Measurements from ENCODE around the gene VWA7.
"Not testable (repeated sequence)": the region's sequence is repeated elsewhere in the genome, so short reads cannot be mapped to it uniquely, and the experiment has no call there.

Gene VWA7

DNA sequence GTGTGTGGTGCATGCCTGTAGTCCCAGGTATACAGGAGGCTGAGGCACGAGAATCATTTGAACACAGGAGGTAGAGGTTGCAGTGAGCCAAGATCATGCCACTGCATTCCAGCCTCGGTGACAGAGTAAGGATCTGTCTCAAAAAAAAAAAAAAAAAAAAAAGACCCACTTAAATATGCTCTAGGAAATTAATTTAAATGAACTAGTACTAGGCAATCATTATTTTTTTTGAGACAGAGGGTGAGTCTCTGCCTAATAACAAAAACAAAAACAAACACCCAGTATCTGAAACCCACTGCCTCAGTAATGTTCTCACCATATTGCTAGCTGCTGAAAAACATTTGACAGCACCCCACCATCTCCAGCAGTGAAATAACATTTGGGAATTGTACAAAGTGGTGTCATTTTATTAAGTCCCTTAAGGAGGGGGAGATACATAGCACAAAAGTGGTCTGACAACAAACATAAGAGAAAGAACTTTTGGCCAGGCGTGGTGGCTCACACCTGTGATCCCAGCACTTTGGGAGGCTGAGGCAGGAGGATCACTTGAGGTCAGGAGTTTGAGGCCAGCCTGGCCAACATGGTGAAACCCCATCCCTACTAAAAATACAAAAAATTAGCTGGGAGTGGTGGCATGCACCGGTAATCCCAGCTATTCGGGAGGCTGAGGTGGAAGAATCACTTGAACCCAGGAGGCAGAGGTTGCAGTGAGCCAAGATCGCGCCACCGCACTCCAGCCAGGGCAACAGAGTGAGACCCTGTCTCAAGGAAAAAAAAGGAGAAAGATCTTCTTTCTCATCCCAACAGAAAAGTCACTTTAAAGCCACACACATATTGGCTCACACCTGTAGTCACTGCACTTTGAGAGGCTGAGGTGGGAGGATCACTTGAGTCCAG lies 24.2 kb upstream of the VWA7 start:
- DNase-seq = not testable (repeated sequence)

DNA sequence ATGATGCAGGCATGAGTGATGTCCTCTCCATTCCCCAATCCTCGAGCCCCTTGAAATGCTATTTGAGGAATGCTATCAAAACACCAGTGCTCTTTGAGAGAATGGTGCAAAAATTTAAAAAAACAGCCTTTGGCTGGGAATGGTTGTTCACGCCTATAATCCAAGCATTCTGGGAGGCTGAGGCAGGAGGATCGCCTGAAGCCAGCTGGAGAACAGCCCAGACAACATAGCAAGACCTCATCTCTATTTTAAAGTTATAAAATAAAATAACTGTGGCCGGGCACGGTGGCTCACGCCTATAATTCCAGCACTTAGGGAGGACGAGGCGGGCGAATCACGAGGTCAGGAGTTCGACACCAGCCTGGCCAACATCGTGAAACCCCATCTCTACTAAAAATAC lies 22.7 kb upstream of the VWA7 start:
- DNase-seq = no peak

DNA sequence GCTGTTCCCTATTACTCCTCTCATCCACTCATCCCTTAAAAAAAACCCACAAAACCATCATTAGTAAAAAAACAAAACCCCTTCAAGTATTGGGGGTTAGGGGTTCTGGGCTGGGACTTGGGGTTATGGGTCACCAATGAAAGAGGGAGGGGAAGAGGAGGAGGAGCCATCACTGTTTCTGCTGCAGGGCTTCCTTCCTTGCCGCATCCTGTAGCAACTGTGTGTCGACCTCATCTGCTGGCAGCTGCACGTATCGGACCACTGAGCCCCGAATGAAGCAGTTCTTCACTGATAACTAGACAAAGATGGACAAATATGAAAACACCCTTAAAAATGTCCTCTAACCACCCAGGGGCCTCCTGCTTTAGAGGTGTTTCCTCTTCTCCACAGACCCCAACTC lies 20.5 kb upstream of the VWA7 start:
- DNase-seq = no peak

DNA sequence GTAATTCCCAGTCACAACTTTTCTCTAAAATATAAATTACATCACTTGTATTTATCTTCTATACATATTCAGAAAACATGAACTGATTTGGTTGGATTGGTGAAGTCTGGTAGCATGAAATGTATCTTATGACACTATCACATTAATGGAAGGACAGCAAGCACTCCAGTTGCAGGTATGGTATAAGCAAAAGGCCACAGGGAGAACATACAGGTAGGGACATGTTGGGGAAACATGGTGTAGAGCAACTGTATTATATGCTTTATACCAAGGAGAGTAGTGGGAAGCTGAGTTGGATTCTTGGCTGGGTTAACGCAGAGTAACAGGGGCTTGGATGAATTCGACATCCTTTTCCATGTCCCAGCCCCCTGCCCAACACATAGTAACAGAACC lies 19.9 kb upstream of the VWA7 start:
- no peak for DNase-seq

DNA sequence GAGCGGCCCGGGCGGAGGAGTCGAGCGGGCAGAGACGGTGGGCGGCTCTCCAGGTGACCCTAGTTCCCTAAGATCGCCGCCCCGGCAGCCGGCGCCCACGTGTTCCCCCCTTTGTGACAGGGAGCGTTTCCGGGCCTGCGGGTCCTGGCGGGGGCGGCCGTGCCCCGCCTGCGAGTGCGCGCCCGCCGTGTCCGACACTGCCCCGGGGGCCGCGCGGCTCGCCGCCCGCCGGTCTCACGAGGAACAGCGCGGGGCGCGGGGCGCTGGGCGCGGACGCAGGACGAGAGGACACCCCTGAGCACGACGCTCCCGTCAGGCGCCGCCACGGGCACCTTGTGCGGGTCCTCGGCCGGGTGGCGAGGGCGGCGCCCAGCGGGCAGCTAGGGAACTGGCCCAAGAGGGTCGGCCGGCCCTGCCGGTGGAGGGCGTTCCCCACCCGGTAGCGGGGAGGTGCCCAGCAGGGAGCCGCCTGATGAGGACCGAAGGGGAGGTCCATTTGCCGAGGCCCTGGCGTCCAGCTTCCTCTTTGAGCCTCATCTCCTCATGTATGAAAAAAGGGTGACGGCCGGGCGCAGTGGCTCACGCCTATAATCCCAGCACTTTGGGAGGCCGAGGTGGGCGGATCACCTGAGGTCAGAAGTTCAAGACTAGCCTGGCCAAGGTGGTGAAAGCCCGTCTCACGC lies 18.6 kb upstream of the VWA7 start, which contains the start of gene VARS1:
TSS of gene VARS1 (minus strand) at position 137 of the 683 bp plus-strand sequence. CDS start 535 bp downstream, outside the sequence.
- DNase-seq = peak; percentile 78 to 79

DNA sequence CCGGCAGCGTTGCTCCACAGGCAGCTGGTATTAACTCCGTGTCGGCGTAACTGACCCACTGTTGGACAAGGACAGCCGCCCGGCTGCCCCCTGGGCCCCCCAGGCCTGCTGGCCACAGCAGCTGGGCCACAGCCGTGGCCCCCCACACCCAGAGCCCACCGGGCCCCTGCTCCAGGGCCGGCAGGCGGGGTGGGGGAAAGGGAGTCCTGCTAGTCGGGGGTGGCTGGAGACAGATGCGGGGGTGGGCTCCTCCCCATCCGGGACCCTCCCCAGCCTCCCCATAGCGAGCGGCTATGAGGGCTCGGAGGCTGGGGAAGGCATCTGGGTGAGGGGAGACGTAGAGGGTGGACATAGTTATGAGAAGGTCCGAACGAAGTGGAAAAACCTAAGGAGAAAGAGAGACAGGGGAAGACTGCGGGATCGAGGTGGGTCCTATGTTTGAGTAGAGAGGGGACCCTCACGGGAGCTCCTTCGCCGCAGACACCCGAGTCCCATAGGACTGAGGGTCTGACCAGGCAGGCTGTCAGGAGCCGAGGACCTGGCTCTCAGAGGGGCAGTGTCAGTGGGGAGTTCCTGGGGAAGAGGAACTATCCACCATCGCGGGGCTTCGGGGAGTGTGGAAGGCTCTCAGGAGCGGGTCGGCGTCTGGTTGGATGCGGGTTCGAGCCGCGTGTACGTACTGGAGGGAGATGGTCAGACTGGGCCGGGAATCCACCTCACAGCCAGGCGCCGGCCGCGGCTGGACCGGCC lies 17.9 kb upstream of the VWA7 start:
- DNase-seq = peak; percentile 72 to 78

DNA sequence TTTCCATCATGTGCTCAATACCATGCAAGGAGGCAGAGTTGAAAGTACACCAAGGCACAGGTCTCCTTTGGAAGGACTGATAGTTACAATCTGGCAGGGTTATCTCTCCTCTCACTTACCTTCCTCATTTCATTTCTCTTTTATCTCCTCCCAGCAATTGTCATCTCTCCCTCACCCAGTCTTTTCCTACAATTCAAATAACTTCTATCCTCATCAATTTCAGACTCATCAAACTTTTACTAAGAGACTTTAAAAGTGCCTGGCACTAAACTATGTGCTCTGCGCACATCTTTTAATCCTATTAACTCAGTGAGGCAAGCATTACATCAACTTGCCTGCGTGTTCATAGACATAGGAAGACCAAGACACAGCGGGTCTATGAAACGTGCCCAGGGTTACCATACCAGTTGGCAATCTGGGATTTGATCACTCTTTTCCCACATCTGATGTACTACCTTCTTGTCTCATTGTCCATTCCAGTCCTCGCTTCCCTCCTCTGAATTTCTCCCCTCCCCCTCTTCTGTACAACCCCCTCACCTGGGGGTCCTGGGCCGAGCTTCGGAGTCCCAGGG lies 17.3 kb upstream of the VWA7 start:
- DNase-seq = peak; percentile 35 to 57

DNA sequence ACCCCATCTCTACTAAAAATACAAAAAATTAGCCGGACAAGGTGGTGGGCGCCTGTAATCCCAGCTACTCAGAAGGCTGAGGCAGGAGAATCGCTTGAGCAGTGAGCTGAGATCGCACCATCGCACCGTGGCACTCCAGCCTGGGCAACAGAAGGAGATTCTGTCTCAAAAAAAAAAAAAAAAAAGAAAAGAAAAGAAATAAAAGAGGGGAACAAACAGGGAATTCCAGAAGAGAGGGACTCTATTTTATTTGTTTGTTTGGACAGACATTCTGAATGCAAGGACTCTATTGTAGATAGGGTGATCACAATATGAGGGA lies 16.8 kb upstream of the VWA7 start:
- DNase-seq = not testable (repeated sequence)

DNA sequence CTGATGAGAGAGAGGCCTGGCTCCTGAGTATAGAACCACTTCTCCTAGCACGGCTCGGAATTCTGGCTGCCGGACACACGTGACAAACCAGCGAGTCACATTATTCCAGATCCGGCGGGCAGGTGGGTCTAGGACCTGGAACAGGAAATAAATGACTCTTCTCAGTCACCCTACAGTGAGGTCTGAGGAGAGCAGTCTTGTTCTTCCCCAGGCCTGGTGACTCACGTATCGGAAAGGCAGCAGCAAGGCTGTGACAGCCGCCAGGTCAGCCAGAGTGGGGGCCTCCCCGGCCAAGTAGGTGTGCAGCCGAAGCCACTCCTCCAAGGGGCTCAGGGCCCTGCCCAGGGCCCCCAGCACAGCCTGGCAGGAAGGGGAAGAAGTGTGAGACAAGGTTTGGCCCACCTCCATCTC lies 15.6 kb upstream of the VWA7 start:
- no peak for DNase-seq

DNA sequence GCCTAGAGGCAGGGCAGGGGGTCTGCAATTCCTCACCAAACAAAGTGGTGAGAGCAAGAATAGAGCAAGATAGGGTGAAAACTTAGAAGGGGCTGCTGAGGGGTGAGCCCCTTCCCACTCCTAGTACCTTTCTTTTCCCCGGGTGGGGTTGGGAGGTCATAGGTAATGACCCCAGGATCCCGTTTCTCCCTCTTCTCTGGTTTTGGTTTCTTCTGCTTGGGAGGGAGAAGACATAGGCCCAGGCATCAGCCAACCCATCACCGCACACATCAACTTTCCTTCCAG lies 14.9 kb upstream of the VWA7 start:
- no peak for DNase-seq

DNA sequence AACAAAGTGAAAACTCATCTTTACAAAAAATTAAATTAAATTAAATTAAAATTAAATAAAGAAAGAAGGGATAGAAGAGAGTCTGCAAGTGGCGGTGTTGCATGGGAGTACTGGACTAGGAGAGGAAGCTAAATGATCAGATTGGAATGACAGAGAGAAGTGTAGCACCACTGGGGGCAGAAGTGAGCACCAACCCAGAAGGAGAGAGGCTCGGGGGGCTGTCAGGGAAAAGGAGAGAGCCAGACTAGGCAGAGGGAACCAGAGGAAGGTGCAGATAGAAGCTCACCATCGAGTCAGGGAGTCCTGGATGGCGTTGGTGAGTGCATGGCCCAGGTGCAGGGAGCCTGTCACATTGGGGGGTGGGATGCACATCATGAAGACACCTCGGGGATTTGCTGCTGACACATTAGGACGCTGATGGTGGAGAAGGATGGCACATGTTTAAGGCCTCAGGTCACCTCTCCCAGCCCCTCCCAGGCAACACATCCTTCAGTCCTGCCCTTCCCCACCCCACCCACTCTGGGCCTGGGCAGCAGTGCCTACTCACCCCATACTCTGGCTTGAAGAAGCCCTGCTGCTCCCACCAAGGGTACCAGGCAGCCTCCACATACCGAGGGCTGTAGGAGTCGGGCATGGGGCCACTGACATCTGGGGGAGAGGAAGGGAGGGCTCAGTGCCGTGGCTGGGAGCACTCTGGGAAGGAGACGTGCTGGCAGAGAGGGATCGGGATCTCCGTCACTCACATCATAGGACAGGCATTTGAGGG lies 14.4 kb upstream of the VWA7 start:
- peak; percentile 84 to 91 for DNase-seq

DNA sequence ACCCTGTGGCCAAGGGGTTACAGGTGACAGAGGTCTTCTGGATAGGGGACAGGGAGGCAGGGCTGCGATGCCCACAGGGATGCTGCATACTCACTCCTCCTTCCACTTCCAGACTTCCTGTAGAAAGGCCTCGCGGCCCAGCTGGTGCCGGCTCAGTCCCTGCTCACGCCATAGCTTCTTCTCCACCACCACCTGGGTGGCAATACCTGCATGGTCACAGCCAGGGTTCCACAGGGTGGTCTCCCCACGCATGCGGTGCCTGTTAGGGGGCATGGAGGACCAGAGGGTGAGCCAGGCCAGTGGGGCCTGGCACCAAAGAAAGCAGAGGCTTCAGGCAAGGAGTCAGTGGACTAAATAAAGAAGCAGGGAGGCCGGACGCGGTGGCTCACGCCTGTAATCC lies 8.3 kb upstream of the VWA7 start:
- no peak for DNase-seq

DNA sequence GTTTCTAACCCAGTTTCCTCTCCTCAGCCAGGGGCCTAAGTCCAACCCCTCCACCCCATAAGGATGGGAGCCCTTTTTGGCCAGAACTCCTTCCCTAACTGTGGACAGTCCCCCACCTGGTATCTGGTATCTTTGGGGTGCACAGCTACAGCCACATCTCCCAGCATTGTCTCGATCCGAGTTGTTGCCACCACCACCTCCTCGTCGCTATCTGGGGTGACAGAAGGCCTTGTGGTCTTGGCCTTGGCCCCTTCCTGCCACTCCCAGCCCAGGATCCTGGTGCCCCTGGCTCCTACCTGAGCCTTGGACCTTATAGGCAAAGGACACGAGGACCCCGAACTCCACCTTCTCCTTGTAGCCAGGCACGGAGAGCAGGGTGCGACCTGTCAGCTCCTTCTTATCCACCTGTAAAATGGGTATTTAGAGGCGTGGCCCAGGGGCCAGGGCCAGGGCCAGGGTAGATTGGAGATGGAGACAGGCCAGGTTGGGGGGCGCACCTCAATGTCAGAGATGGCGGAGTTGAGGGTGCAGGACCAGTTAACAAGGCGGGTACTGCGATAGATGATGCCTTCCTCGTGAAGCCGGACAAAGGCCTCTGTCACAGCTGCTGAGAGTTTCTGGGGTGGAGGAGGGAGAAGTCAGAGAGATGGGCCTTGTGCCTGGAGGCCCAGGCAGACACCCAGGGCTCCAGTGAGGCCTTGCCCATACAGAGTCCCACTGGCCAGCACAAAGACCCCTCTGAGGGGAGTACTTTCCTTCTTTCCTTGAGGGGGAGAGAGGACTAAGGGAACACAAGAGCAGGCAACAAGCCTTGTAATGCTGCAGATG lies 7.2 kb upstream of the VWA7 start:
- DNase-seq = no peak

DNA sequence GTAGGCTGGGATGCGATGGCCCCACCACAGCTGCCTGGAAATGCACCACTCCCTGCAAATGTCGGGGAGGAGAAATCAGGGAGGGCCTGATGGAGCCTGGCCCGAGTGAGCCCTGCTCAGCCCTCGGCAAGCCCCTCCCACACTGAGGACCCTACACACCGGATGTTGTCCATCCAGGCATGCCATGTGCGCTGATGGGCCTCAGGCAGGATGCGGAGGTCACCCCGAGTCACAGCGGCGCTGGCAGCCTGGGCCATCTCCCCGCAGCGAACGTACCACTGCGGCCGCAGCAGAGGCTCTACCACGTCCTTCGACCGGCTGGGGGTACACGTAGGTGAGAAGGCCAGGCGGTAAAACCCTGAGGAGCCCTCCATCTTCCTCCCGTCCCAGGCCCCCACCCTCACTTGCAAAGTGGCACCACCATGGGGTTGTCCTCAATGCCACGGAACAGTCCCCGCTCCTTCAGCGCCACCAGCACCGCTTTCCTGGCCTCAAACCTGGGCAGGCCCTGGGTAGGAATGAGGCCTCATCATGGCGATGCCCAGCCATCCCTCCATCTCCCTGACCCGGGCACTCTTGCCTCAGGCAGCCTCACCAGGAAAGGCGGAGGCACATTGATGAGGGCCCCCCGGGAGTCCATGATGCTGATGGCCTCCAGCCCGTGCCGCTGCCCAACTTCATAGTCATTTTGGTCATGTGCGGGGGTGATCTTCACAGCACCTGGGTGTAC lies 5.2 kb upstream of the VWA7 start:
- no peak for DNase-seq

DNA sequence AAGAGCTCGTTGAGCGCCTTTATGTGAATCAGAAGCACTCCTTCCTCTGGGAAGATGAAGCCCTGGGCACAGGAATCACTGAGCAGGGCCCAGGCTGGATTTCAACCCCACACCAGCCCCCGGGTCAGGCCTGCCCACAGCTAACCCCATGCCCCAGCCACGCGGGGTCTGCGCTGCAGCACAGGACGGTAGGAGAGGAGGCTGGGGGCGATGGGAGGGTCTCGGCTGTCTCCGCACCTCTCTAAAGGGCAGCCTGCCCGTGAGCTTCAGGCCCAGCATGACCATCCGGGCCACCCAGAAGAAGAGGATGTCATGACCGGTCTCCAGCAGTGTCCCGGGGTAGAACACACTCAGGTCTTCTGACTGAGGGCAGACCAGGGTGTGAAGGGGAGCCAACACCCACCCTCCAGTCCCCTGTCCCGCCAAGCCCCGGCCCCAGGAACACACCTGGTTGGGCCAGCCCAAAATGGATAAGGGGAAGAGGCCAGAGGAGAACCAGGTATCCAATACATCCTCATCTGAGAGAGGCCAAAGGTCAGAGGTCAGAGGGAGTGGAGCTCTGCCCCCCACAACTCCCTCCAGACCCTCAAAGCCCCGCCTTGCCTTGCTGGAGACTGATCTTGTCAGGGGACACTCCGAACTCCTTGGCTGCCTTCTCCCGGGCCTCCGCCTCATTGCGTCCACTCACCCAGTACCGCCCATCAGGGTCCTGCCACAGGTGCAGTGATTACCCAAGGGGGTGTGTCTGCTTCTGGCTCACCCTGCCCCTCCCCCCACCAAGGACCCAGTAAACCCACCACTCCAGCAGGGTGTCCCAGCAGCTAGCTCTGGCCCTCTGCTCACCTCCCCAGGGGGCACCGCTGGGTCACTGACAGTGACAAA lies 4.4 kb upstream of the VWA7 start:
- DNase-seq = no peak

DNA sequence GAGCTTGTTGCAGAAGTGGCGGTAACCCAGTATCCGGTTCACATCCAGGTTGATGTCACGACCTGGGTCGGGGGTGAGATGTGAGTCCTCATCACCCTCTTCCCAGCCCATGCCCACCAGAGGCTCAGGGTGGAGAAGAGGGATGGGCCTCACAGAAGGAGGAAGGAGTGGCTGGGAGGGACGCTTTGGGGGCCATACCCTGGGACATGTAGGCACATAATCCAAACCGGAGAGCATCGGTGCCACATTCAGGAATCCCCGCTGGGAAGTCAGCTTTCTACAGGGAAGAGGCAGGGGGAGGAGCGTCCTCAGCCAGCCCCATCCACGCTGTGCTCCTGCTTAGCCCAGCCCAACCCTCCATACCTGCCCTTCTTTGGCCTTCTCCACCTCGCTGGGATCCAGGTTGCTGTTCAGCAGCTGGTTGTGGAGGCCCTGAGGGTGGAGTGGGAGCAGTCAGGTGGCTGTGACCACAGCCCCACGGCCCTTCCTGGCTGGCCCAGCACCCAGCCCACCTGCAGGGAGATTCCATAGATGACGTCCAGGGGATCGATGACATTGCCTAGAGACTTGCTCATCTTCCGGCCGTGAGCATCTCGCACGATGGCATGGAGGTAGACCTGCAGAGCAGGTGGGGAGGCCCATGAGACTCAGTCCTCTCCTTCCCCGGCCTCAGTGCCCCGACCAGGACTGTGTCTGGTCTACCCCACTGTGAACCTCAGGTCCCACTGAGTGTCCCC lies 3.5 kb upstream of the VWA7 start:
- DNase-seq = no peak

DNA sequence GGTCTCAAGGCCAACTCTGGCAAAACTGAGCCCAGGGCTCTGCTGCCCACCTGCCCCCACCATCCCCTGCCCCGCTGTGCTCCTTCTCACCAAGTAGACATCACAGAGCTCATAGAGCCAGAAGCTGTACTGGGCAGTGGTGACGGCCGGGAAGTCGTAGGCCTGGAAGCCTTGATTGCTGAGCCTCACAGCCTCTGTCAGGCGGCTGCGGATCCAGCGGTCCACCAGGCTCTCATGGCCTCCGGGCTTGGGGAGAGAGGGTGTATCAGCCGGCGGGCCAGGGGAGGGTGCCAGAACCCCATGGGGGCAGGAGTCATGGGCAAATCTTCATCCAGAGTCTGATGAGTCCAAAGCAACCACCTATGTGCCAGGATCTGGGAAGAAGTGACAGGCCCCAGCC lies 2.8 kb upstream of the VWA7 start:
- DNase-seq = no peak

DNA sequence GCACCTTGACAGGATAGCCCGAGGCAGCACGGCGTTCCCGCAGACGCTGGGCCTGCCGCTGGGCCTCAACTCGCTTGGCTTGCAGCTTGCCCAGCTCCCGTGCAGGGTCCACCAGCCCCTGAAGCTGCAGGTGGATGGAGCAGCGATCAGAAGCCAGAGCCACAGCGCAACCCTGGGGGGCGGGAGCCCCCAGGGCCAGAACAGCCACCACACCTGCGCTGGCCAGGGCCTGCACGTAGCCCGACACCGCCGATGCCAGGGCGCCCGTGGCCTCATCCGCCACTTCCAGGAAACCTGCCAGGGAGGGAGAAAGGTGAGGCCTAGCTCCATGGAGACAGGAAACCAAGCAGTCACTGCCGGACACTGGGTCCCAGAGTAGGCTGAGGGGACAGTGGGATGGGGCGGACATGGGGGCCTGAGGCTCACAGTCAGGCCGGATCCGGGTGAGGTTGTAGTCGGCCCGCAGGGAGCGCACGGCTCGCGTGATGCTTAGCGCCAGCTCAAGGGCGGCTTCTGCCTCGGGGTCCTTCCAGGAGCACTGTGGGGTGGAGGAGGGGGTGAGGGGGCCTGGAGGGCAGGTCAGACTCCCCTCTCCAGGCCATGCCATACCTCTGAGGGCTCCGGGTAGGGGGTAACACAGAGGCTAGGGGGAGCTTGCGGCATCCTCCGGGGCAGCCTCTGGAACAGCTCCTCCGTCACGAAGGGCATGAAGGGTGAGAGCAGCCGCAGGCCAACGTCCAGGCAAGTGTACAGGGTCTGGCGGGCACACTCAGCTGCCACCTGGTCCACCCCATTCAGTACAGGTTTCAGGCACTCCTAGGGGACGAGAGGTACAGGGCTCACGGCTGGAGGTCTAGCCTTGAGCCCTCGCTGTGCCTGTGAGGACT lies 2.1 kb upstream of the VWA7 start:
- DNase-seq = no peak
